Measurements from ENCODE around the gene INSC.
A peak's percentile ranks its signal among the peaks of the same experiment; 100 is the strongest.

The INSC gene

DNA sequence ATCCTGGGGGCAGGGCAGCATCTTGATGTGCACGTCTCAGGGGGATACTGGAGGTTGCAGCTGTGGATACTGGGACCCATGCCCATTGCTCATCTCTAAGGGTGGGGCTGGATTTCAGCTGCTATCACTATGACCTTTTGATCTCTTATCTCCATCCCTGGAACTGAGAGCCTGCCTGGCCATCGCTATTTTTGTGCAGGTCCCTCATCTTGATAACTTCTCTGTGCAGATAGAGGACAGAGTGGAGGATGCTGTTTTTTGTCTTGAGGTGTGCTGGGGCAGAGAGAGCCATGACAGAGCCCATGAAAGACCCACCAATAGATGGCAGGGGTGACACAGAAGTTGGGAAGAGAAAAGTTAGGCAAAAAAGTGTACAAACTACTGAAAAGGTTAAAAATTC is 5.1 kb upstream of the INSC start:
- DNase-seq (ENCODE audit: low spot score), result no peak

DNA sequence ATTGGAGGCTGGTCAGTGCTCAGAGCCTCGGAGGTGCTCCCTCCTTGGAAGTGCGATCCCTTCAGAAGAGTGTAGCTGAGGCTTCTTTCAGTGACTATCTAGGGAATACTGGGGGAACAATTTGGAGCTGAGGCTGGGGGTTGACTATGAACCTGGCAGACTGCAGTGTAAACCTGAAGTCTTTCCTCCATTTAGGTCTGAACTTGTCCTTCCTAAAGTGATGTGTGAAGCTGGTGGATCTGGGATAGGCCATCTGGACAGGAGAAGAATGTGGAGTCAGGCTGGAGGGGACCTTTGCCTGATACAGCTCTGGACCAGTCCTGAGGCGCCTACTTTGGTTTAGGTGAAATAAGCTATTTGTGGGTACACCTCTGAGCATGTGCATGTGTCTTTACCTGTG is 3.5 kb upstream of the INSC start:
- DNase-seq (ENCODE audit: low spot score), result no peak

DNA sequence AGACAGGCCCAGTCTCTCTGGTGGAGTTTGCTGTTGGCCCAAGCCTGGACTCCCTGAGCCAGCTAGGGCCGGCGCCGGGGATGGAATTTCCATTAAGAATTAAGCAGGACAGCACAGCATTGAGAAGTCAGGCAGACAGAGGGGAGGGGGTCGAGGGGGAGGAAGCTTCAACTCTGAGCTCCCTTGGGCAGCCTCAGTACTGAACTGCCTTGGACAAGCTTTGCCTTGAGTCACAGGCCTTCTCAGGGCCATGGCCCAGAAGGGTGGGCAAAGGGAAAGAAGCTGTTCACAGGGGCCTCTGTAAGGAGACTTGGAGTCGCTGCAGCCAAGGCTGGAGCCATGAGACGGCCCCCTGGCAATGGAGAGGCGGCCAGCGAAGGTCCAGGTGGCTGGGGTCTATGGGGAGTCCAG is 2.6 kb upstream of the INSC start:
- no peak for DNase-seq (ENCODE audit: low spot score)

DNA sequence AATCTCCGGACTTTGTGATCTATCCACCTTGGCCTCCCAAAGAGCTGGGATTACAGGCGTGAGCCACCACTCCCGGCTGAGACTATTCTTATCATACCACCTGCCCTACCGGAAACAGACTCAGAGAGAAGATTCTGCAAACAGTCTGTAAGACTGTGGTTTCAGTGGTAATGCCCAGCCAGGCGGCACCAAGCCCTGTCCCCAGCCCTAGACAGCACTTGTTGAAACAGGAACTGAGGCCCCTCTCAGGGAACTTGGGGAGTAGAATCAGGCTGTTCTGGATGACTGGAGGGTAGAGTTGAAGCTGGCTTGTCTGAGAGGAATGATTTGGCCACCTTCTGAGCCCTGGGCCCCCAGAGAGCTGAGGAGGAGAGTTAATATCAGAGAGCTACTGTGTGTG is 1.3 kb upstream of the INSC start:
- peak; percentile 78 for DNase-seq (ENCODE audit: low spot score)

DNA sequence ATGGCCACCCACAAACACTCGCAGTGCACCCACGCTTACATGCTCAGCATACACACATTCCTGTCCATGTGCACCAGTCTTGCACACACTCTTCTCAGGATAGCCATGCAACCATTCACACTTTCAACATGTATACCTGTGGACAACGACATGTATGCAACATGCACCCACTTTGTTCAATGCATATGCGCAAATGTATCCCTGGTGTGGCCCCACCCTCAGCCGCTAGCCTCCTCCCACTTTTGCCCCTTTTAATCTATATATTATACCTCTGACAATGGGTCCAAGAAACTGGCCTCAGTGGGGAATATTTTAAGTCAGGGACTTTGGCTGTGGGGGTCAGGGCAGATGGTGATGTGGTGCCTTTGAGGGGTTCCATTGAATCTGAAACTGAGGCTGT is 963 bp downstream of the INSC start:
- DNase-seq (ENCODE audit: low spot score), result no peak

DNA sequence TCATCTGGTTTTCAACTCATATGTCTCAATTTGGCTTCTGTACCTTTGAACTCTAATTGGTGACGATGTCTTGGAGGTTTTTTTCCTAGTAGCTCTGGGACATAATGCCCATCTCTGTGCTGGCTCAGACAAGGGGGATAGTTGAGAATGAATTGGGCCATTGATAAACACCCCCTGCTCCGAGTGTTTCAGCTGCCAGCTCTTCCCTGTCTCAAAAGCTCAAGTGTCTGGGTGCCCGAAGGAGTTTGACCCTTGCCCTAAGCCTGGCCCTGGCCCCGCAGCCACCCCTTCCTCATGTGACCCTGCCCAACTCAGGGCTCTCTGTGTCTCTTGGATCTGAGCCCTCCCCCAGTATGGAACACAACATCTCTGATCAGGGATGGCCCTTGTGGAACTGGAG is 3.0 kb downstream of the INSC start:
- no peak for DNase-seq (ENCODE audit: low spot score)

DNA sequence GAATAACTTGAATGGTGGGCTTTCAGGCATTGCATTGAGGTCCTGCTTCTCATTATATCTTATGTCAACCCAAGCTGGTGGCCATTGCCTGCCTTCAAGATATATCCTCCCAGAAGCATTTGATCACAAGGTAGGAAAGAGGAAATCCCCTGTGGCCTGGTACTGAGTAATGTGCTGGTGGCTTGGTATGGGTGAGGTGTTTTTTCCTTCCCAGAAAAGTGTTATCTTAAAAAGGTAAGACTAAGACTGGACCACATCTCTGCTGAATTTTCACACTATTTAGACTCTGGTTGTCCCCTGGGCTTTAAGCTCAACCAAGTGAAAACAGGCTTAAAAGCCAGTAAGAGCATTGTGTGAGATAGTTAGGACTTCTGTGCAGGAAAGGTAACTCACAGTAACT is 3.7 kb downstream of the INSC start:
- no peak for DNase-seq (ENCODE audit: low spot score)

DNA sequence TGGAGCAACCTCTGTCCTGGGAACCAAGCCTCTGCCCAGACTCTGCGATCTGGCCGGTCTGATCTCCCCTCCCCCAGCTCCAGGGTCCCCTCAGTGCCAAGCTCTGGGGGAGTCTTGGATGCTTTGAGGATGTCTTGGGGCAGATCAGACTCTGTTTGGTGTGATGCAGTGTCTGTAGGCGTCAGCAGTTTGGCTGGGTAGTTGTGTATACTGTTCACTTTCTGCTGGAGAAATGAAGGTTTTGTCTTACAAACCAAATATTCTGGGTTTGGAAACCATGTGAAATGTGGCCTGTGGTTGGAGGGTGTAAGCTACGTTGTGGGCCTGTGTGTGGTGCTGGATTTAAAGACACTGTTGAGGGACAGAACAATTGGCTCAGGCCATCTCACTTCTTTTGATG is 4.6 kb downstream of the INSC start:
- DNase-seq (ENCODE audit: low spot score), result no peak

DNA sequence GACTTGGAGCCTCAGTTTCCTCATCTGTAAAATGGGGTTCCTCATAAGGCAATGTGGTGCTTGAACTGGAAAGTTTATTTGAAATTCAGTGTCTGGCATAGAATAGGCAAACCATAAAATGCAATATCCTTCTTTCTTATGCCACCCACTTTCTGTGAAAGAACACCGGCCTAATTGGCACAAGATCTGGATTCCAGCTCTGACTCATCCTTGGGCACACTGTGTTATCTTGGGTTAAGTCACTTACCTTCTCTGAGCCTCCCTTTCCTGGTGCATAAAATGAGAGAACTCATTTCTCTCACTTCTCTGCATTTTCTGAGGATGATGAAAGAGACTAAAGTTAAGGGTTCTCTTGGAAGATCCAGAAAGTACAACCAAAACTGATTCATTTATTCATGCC is 5.1 kb downstream of the INSC start:
- no peak for DNase-seq (ENCODE audit: low spot score)

DNA sequence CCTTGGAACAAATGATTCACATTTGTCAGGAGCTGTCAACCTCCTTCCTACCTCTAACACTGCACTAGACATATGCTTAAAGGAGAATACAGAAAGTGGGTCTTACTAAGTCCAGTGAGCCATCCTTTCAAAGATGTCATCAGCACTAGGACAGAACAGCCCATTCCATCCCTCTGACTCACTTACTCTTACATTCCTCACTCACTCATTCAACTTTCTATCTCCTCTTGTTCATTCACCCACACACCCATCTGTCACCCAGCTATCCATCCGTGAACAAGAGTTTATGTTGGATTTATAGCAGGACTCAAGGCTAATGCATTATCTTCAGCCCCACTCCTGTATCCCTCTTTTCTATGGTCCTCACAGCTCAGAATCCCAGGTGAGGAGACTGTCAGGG is 9.1 kb downstream of the INSC start:
- DNase-seq (ENCODE audit: low spot score), result no peak

DNA sequence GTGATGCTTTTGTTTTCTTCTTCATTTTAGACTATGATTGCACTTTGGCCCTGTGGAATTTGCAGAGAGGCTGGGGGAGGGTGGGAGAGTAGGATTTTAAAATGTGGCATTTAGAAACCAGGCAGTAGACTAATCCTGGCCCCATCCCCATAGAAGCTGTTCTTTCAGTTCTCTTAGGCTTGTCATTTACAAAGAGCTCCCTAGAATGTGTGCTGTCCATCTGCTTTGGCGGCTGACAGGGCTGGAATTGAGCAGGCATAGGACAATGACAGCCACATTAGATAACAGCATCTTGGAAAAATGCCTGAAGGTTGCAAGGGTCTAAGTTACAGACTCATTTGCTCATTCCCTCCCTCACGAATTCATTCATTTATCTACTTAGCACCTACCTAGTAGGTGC is 9.8 kb downstream of the INSC start:
- DNase-seq (ENCODE audit: low spot score), result no peak

DNA sequence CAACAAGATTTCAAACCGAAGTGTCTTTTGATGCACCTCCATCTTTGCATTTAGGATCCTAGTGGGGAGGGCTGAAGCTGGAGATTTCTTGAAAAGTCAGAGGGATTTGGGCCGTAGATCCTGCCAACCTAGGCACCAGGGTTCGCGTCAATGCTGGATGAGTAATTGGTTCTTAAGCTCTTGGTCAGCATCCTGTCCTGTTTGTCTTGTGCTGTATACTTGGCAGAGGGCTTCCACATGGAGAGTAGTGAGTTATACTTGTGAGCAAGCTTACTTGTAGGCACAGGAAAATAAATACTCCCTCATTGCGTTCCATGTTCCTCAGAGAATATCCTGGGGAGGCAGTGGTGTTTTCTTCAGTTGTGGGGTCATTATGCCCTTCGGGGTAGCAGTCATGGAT is 12.6 kb downstream of the INSC start:
- no peak for DNase-seq (ENCODE audit: low spot score)

DNA sequence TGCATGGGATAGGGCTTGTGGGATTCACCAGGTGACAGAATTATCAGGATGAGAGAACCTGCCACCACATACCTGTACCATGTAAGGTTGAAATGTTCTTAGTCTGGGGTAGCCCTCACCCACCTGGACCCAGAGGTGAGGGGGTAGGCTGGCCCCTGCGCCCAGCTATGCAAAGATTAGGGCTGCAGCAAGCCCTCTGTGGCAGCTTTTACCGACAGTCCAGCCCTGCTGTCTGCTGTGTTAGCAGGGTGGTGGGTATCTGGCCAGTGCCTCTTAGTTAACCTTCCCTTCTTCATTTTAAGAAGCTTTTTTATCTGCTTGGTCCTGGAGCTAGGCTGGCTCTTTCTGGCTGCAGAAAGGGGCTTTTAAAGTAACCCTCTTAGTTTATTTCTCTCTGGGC is 13.9 kb downstream of the INSC start:
- DNase-seq (ENCODE audit: low spot score), result no peak

DNA sequence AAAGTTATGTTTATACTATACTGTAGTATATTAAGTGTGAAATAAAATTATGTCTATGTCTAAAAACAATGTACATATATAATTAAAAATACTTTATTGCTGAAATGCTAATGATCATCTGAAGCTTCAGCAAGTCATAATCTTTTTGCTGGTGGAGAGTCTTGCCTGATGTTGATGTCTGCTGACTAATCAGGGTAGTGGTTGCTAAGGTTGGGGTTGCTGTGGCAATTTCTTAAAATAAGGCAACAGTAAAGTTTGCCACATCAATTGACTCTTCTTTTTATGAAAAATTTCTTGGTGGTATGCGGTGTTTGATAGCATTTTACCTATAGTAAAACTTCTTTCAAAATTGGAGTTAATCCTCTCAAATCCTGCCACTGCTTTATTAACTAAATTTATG is 21.4 kb downstream of the INSC start:
- DNase-seq (ENCODE audit: low spot score), result no peak

DNA sequence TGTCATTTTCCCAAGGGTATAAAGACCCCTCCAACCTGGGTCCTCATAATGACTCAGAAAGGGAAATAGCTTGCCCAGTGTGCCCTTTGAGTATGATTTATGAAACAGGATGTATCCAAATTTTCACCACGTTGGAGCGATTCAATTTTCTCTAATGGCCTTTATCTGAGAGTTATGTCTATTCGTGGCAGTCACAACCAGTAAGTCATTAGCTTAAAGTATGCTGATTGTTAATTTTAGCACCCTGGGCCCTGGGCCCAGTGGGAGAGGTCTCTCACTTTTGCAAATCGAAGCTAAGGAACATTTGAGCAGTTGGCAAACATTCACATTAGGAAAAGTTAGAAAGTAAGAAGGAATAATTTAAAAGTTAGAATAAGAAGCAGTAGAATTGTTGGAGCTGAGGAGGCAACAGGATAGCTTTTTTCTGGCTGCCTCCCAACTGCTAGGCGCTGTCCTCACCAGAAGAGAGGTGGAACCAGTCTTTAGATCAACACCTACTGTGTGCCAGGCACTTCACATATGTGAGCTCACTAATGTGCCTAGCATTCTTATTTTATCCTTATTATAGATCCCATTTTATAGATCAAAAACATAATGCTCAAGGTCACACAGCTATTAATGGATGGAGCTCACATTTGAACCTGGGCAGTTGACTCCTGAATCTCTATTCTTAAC is 24.5 kb downstream of the INSC start:
- no peak for DNase-seq (ENCODE audit: low spot score)

DNA sequence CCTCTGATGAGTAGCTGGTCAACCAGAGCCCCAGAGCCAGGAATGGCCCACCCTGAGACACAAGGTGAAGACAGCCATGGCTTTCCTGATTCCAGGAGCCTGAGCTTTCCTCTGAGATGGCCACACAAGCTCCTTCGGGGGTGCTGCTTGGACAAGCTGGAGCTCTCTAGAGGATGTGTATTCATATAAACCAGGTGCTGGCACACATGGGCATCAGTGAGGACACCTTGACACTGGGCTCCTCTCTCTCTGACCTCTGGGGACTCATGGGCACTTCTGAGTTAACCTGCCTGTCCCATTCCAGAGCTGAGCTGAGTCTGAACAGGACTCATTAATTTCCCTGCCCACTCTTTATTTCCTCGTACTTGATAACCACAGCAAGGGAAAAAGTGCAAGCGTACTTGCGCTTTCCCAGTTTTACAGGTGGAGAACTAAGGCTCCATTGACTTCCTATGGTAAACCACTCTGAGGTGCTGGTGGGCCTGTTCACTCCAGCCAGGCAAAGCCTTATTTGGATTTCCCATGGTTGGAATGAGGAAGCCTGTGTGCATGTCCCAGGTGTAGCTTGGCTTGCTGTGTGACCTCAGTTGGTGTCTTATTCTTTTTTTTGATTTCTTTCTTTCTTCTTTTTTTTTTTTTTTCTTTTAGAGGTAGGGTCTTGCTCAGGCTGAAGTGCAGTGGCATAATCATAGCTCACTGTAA is 25.4 kb downstream of the INSC start:
- DNase-seq (ENCODE audit: low spot score), result no peak

DNA sequence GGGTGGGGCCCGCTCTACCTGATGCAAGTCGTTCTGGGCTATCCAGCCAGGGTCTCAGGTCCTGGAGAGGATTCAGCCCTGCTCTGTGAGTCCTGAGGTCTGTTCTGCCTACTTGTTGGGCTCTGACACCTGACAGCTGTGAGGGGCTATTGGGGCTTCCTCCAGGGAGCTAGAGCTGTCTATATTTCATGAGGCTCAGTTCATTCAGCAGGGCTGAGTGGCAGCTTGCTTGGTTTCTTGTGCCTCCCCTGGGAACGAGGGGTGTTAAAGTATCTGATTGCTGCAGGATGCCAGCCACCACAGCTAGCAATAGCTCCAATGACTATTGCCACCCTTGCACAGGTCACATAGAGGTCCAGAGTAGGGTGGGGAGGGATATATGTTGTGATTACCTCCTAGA is 26.7 kb downstream of the INSC start:
- DNase-seq (ENCODE audit: low spot score), result peak; percentile 3

DNA sequence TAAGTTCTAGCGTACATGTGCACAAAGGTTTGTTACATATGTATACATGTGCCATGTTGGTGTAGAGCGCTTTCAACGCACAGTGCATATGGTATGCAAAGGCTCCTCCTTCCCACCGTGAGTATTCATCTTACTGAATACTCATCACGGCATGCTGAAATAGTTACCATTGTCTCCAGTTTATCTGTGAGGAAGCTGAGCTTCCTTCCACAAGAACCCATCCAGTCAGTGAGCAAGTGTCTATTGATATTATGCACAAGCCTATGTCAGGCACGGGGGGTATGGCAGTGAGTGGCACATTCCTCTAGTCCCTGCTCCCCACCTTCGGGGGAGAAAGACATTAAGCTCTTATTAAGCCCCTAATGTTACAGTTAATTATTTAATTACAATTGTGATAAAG is 28.1 kb downstream of the INSC start:
- DNase-seq (ENCODE audit: low spot score), result no peak

DNA sequence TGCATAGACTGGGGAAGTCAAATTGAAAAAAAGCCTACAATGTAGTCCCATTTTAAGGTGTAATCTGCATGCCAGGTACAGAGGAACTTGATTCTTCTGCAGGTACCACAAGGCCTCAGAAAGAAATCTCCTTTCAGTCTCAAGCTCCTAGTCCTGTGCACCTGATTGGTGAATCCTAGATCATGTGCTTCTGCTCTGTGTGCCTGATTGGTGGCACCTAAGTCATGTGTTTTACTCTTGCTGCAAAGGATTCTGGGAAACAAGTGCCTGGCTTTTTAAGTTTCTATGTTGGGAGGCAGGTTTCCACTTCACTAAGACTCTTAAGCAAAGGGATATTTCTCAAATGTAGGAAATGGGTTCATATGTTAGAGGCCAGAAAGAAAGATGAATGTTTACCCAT is 29.1 kb downstream of the INSC start:
- peak; percentile 62 for DNase-seq (ENCODE audit: low spot score)

DNA sequence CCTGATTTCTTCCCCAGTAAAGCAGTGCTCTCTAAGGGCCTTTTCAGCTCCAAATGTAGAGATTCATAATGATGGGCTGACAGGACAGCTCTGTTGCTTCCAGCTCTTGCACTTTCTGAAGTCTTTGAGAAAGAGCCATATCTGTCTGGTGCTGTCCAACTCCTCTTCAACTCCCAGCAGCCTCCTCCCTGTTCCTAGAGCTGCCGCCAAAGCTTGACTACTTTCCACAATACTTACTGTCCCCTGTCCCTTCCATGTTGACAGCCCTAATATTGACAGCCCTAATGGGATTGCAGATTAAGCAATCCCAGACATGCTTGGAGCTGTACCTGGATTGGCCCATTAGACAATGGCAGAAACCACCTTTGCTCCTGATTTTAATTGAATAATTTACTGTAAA is 29.6 kb downstream of the INSC start:
- DNase-seq (ENCODE audit: low spot score), result no peak

DNA sequence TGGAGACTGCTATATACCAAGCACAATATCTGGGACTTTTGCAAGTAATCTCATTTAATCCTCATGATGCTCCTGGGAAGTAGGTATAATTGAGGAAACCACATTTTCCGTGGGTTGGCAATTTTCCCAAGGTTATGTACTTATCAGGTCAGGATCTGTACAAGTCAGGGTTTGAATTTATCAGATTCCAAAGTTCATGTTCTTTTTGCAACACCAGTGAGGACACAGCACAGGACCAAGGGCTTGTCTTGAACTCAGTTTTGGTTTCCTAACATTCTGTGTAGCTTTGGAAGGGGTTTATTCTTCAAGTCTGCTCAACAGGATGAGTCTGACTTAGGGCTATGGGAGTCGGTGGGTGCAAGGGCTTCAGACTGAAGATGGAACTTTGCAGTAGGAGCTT is 30.4 kb downstream of the INSC start:
- DNase-seq (ENCODE audit: low spot score), result no peak

DNA sequence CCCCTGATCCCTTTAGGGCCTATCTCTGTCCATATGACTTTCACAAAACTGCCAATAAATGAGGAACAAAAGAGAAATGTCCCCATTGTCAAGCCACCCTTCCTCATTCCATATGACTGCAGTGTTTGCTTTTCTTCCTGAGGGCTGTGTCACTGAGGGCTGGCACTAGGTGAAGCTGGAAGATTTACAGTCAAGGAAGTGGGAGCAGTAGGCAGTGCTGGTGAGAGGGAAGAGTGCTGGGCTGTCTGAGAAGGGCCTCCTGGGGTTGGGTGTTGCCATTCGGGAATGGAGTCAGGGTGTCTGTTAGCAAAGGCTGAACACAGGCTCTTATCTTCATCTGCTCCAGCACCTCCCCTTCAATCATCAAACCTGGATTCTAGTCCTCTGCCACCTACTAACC is 30.9 kb downstream of the INSC start:
- no peak for DNase-seq (ENCODE audit: low spot score)

DNA sequence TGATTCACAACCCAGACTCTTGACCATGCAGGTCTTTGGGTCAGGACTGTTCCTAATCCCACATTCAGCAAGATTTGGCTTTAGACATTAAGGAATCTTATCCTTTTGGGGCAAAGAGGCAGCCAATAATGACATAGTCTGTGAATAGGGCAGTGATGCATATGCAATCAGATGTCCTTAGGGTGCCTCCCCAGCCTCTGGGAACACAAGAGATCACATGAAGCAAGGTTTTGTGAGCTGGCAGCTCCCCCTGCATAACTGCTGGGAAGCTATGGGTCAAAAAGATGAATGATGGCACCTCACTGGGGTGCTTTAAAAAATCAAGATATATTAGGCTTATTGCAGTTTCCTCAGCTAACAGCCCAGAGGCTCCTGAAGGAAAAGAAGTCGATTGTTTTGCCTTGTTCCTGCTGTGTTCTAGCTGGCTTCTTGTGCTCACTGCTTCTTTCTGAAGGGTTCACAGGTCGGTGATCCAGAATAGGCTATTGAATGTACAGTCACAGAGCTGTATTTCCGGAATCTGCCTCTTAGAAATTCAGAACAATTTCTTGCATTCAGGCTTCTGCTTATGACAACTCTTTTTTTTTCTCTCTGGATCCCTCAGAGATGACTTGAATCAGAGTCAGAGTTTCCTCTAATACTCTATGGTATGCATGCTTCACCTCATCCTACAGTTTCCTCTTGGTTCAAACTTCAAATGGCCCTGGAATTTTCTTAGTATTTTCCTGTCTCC is 31.7 kb downstream of the INSC start:
- no peak for DNase-seq (ENCODE audit: low spot score)

DNA sequence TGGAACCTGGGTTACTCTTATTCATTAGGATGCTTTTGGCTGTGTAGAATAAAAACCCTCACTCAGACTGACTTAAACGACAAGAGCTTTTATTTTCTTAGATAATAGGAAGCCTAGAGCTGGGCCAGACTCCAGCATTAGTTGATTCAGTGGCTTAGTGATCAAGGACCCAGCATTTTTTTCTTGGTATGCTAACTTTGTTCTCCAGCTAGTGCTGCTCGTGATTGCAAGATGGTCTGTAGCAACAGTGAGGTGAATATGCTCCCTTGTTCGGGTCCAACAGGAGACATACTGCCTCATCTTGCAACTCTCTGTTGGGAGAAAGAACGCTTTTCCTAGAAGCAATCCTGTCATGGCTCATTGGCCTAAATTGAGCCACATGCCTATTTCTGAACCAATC is 33.4 kb downstream of the INSC start:
- no peak for DNase-seq (ENCODE audit: low spot score)
